Stimulated activated CD4-positive, alpha-beta T cell treated with anti-CD3 and anti-CD28 coated beads, Interleukin-15, amount 100 ng/mL, for 24 hours (primary cell): Measurements from ENCODE around the gene ASIC1.
A peak's percentile ranks its signal among the peaks of the same experiment; 100 is the strongest.
"Not testable (repeated sequence)": the region's sequence is repeated elsewhere in the genome, so short reads cannot be mapped to it uniquely, and the experiment has no call there.

Experiments
- DNase-seq: peaks from one replicate; pipeline ENCODE4 v3.0.0-alpha.2; 2020

Gene ASIC1

DNA sequence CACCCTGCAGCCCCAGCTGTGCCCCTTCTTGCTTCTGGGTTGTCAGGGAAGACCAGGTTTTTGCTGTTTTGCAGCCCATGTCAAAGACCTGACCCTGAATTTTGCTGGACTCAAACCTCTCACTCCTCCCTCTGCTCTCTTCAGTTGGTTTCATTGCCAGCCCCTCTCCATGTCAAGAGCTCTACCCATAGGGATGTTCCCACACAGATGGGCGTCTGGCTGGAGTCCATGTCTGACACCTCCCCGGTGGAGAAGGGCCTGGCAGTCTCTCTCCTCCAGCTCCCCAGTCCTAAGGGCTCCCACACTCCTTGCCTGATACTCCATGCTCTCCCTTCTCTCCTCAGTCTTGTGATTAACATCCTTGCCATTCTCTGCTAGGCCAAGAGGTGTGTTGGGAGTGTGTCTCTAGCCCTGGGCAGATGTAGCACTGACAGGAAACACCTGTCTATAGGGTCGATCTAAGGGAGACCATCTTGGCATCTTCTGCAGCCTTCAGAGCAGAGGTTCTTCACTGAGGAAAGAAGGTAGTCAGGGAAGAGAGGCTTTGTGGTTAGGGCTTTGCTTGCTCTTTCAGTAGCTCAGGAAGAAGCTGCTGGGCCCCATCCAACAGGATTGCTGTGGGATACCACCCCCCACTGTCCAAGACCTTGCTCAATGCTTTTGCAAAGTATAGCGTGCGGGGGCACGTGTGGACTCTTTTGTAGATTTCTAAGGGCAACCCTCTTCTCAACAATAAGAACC lies 4.7 kb downstream of the ASIC1 start:
- DNase-seq: no peak

DNA sequence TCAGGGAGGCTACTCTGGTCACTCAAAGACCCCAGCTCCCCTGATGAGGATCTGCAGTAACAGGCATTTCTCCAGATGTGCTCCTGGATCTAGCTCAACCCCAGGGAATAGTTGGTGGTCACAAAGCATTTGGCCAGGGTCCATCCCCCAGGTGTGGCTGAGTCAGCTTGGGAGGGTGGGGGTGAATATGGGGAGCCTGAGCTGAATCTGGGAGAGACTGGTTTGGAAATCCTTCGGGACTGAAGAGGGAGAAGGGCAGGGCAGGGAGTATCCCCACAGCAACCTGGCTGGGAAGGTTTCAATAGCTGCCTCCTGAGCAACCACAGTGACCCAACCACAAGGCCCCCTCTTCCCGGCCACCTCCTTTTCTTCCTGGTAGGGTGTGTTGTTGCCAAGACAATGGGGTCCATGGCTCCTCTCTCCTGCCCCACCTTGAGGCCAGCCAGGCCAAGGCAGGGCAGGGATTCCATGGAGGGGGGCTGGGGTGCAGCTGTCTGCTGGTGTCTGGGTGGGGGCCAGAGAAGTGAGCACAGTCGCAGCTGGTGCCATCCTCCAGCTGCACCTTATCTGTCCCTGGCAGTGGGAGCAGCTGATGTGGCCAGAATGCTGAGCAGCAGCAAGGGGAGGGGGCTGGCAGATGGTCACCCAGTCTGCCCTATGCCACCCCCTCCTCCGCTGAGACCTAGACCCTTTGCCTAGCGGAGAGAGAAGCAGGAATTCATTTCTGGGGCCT lies 5.5 kb downstream of the ASIC1 start:
- DNase-seq: no peak

DNA sequence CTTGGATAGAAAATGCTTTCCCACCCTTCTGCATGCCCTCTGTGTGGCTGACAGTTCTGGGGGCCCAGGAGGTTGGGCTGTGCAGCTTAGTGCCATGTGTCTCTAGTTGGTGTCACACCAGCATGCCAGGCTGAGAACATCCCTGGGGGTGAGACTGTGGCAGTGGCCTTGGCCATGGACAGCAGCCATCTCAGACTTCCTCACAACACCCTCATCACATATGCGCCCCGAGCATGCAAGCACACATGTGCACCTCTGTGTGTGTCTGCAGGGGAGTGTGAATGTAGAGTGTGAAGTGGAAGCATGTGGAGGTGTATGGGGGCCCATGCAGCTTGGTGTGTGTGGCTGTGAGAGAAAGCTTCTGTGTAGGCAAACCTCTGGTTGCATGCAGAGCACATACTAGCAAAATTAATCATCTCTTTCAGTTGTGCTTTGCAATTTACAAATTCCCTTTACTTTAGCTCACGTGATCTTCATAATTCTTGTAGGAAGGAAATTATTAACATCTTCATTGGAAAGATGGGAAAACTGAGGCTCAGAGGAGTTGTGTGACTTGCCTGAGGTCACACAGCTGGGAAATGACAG lies 8.4 kb downstream of the ASIC1 start:
- DNase-seq: no peak

DNA sequence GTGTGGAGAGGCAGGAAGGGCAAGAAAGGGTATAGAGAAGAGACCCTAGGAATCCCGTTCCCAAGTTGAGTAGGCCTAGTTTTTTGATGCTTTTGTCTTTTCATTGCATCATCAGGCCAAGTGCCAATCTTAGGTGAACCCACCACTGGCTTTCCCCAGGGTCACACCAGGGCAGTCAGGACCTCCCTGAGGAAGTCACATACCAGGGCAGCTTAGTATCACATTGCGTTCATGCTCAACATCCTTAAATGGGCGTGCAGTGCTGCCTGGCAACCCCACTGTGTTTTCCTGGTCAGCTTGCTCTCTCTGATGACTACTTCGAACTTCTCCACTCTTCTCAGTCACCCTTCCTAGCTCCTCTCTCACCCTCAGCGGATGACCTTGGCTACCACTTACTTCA lies 9.0 kb downstream of the ASIC1 start:
- DNase-seq: no peak

DNA sequence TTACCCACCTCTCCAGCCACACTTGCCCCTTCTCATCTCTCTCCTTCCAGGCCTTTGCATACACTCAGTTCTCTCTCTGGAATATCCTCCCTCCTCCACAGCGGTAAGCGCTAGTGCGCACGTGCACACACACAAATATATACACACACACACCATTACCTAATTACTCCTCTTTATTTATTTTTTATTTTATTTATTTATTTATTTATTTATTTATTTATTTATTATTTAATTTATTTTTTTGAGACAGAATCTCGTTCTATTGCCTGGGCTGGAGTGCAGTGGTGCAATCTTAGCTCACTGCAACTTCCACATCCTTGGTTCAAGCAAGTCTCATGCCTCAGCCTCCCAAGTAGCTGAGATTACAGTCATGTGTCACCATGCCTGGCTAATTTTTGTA lies 11.7 kb downstream of the ASIC1 start:
- no peak for DNase-seq

DNA sequence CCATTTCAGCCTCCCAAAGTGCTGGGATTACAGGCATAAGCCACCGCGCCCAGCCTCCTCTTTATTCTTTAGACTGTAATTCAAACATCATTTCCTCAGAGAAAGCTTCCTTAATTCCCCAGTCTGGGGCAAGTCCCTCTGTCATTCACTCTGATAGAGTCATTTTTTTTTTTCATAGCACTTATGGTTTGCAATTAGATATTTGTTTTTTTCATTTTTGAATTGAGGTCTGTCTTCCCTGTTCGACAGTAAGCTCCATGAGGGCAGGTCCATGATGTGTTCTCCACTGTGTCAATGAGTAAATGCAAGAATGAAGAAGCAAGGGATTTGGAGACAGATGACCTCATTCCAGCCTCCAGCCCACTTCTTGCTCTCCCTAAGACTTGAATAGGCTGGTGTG lies 12.1 kb downstream of the ASIC1 start:
- no peak for DNase-seq

DNA sequence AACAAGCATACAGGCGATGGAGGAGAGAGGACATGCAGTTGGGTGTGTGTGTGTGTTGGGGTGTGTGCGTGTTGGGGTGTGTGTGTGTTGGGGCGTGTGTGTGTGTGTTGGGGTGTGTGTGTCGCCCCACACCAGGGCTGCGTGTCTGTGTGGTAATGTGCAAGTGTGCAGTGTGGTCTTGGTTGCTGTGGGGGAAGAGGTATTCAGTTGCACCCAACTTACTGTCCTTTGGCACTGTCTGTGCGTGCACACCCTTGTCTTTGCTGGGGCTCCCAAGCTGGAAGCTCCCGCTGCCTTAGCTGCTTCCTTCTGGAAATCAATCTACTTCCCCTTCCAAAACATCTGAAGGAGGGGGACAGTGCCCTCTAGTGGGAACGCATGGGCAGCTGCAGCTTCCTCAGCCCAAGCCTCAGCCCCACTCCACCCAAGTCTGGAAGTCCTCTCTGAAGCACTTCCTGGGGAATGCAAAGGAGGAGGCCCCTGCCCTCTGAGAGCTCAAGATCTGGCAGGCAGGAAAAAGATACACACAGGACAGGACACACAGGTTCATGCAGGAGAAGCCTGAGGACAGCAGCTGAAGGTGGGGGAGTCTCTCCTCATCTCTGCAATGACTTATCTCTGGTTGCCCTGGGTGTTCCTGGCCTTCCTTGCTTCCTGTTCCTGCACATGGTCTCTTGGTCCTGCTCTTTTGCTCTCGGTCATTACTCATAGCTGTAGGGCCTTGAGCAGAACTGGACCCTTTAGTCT lies 13.1 kb downstream of the ASIC1 start:
- DNase-seq: peak; percentile 80

DNA sequence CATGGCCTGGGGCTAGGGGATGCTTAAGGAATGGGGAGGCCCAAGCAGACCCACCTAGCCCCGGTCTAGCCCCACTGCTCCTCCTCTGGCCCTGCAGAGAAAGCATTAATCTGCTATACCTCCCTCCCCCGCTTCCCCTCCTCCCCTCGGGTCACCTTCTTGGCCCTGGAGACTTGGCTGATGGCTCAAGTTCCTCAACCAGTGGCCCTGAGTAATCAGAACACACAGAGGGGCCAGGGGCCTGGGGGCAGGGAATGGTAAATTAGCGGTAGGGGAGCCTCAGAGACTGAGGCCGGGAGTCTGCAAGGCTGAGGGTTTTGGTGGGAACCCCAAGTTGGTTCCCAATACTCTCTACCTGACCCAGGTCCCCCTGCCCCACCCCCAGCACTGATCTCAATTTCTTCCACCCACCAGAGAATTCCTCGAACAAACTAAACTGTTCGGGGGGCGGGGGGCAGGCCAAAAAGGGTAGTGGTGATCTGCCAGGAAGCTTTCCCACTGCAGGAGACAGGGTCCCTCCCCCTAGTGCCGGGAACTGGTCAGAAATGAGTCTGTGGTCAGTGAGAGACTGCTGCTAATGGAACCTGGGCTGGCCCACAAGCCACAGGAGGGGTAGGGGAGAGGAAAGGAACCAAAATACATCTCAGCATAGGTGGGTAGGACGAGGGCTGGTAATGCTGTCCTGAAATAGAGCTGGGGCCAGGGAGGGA lies 15.0 kb downstream of the ASIC1 start:
- no peak for DNase-seq

DNA sequence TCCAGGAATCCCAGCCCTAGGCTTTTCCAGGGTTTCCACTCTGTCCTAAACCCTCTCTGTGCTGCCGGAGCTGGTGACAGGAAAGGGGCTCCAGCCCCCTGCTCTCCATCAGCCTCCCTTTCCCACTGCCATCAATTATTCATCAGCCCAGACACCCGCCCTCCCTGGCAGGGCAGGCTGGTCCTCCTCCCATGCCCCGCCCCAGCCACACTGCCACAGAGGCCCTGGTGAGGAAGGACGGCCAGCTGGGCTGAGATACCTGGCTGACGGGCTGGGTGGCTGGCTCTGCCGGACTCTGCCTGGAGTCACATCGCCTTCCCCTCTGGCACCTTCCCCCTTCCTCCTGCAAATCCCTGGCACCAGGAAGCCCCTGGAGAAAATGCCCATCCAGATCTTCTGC lies 15.8 kb downstream of the ASIC1 start:
- no peak for DNase-seq

DNA sequence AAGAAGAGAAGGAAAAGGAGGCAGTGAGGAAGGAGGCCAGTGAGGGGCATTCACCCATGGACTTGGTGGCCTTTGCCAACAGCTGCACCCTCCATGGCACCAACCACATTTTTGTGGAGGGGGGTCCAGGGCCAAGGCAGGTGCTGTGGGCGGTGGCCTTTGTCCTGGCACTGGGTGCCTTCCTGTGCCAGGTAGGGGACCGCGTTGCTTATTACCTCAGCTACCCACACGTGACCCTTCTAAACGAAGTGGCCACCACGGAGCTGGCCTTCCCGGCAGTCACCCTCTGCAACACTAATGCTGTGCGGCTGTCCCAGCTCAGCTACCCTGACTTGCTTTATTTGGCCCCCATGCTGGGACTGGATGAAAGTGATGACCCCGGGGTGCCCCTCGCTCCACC lies 16.3 kb downstream of the ASIC1 start:
- DNase-seq: no peak

DNA sequence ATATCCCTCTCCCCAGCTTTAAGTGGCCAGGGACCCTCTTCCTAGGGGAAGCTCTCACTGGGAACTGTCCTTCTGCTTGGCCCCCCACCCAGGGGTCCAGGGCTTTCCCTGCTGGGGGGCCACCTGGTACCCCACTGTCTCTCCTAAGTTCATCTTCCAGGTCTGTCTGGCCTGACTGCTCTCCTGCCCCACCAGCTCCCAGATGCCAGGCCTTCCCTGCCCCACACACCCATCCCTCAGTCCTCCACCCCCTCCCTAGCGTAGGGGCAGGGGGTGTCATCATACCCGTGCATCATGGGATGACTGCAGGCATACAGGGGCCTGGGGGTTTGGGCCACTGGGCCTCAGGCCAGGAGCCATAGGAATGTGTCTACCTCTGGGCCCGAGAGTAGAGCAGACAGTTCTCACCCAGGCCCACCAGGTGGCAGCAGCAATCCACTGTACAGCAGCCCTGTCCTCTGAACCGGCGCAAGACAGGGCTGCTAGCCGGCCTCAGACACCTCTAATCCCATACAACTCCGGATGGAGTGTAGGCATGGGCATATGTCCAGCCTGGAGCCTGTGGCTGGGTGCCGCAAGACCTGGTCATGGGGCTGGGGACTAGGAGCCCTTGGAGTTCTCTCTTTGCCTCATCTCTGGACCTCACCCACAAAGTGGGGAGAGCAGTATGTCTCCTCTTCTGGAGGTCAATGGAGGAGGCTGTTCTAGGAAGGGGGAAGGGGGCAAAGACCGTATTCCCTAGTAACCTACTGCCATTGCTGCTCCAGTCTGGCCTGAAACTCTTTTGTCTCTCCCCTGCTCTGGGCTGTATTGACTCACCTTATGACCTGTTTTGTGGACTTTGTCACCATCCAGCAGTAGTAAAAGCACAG lies 17.8 kb downstream of the ASIC1 start:
- DNase-seq: peak; percentile 88

DNA sequence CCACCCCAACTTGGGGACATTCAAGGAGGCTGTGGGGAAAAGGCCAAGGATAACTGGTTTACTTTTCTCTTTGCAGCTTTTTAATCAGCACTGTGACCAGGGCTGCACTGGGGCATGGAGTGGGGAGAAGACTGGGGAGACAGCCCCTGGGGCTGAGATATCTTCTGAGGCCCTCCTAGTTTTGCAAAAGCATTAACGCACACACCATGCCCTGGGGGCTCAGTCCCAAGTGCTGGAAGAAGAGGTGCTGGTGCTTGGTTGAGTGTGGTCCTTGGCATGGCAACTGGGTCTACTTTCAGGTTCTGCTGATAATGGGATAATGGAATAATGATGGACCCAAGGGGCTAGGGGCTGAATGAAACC lies 18.4 kb downstream of the ASIC1 start:
- DNase-seq: no peak

DNA sequence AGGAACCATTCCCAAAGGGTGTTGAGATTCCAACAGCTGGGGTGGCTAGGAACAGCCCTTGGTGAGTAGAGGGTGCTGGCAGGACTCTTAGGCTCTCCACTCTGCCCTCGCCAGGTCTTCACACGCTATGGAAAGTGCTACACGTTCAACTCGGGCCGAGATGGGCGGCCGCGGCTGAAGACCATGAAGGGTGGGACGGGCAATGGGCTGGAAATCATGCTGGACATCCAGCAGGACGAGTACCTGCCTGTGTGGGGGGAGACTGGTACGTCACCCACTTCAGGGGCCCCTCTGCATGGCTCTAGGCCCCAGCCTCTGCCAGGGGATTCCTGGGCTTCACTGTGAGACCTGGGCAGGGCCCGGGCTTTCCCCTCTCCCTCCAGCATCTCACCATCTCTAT lies 19.7 kb downstream of the ASIC1 start:
- no peak for DNase-seq

DNA sequence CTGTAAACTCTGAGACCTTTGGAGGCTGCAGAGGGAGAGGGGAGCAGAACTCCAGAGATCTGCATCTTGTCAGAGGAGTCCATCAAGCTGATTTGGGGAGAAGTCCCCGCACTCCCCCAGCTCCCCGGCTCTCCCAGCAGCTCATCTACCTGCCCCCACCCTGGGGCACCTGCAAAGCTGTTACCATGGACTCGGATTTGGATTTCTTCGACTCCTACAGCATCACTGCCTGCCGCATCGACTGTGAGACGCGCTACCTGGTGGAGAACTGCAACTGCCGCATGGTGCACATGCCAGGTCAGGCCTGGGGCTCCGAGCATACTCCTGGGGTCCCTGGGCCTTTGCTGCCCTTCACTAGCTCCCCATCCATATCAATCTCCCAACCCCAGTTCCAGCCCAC lies 20.9 kb downstream of the ASIC1 start:
- DNase-seq: no peak

DNA sequence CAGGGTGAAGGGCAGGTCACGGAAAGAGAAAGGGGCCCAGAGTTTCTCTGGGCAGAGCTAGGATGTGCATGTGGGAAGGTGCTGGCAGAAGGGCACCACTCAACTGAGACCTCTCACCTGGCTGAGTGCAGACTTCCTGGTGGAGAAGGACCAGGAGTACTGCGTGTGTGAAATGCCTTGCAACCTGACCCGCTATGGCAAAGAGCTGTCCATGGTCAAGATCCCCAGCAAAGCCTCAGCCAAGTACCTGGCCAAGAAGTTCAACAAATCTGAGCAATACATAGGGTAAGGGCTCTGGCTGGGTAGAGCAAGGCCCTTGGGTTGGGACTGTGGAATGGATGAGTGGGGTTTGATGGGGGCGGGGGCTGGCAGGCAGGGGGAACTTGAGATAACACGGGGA lies 22.4 kb downstream of the ASIC1 start:
- no peak for DNase-seq

DNA sequence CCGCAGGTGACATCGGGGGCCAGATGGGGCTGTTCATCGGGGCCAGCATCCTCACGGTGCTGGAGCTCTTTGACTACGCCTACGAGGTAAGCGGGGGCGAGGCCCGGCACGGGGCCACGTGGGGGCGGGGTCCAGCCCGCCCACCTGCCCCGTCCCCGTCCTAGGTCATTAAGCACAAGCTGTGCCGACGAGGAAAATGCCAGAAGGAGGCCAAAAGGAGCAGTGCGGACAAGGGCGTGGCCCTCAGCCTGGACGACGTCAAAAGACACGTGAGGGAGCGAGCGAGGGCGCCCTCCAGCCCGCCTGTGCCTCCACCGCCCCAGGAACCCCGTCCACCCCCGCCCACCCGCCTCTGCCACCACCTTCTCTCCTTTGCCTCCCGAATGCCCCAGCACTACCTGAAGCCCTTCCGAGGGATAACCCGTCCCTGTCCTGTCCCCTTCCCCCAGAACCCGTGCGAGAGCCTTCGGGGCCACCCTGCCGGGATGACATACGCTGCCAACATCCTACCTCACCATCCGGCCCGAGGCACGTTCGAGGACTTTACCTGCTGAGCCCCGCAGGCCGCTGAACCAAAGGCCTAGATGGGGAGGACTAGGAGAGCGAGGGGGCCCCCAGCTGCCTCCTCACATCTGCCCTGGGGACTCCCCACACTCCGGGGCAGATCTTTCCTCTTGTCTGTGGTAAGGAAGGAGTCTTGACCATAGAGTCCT lies 23.9 kb downstream of the ASIC1 start:
- DNase-seq: no peak

DNA sequence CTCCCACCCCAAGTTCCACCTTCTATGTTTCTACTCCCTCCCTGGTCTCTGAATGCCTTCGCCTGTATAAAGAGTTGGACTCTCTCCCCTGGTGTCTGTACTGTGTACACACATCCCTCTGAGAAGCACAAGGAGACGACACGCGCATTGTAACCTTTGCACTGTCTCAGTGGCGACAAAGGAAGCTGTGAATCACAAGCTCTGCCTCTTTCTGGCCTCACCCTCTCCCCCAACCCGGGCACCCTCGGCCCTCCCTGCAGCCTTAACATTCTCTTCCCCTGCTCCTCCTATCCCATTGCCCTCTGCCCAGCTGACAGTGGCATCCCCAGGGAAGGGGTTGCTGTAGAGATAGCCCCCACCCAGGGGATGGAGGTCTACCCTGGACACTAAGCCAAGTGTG lies 25.2 kb downstream of the ASIC1 start:
- DNase-seq: no peak

DNA sequence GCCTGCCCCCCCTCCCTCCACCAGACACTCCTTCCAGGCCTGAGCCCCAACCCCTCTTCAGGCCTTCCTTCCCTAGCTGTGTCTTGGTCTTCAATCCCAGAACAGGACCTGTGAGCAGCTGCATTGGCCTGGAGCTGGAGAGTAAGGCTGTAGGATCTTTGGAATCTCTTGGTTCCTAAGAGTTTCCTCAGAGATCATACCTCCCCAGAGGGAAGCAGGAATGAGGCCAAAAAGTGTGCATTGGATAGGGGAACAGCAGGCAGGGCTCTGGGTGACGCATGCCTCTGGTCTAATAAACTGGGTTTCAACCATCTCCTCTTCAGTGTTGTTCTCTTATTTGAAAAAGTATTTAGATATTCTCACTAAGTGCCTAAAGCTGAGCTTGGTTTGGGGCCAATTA lies 25.9 kb downstream of the ASIC1 start:
- DNase-seq: no peak

DNA sequence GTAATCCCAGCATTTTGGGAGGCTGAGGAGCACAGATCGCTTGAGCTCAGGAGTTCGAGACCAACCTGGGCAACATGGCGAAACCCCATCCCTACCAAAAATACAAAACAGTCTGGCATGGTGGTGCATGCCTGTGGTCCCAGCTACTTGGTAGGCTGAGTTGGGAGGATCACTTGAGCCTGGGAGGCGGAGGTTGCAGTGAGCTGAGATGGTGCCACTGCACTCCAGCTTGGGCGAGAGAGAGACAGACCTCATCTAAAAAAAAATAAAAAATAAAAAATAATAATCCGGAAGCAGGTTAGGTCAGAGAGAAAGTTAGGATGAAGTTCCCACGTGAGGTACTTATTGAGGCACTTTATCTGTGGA lies 27.0 kb downstream of the ASIC1 start:
- DNase-seq: not testable (repeated sequence)

DNA sequence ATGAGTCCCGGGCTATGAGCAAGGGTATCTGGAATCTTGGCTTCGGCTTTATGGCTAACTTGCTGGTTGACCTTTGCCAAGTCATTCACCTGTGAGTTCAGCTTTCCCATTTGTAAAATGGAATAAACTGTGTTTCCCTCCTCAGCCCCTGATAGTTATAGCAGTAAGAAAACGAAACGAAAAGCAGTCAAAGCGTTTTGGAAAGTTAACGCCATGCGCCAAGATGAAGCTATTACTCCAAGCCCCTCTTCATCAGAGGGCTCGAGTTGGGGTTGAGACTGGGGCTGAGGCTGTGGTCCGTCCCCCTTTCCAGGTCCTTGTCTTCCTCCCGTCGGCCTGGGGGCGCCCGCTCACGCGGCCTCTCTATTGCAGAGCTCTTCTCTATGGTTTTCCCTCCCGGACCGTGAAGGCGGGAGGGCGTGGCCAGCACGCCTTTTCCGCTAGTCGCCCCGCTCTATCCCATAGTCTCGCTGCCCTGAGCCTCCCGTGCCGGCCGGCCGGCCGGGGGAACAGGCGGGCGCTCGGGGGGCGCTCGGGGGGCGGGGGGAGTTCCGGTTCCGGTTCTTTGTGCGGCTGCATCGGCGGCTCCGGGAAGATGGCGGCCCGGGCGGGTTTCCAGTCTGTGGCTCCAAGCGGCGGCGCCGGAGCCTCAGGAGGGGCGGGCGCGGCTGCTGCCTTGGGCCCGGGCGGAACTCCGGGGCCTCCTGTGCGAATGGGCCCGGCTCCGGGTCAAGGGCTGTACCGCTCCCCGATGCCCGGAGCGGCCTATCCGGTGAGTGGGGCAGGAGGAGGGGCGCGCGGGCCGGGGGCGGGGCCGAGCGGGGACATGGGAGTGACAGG lies 27.6 kb downstream of the ASIC1 start, which contains the start of gene SMARCD1:
Gene SMARCD1 (plus strand): TSS at position 568 of the 840 bp plus-strand sequence. CDS start 28 bp downstream, at position 596.
- DNase-seq: peak; percentile 92
